ENCODE data around the gene SURF1.

SURF1 gene

DNA sequence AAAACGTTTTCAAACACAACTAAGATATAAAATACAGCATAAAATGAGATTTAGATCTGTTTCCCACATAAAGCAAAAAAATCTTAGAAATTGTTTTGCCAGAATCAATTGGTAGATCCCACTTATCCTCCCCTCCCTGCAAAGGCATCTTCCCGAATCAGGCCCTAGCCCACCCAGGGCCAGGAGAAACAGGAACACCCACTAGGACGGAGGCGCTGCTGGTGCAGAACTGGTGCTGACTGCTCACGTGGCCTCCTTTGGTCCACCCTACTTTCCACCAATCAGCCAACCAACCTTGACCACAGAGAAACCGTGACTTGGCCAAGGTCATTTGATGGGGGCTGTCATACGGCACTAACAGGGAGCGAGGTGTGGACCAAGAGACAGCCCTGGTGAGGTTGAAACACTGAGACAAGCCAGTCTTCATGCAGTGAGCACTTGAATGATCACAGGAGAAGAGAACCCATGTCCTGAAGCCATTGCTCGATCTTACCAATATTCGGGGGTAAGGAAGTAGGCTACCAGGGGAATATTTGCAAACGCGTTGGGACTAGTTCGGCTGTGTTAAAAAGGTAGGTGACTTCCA lies 5.3 kb upstream of the SURF1 start:
- TF ChIP-seq CTCF (IDR thresholded peaks at IDR 0.05; ENCODE audit: insufficient read depth, low read depth, low read length, missing control alignments): no peak
- no peak overlapping the region for H3K4me3 ChIP-seq (ENCODE audit: low read length)
- DNase-seq (ENCODE audit: low read depth): no peak

- no peak for TF ChIP-seq CTCF (IDR thresholded peaks at IDR 0.05; ENCODE audit: insufficient read depth, low read depth, low read length, missing control alignments)
Measured at GRCh38 chr9:133360400-133361393, 4.4 kb upstream of the SURF1 start.

DNA sequence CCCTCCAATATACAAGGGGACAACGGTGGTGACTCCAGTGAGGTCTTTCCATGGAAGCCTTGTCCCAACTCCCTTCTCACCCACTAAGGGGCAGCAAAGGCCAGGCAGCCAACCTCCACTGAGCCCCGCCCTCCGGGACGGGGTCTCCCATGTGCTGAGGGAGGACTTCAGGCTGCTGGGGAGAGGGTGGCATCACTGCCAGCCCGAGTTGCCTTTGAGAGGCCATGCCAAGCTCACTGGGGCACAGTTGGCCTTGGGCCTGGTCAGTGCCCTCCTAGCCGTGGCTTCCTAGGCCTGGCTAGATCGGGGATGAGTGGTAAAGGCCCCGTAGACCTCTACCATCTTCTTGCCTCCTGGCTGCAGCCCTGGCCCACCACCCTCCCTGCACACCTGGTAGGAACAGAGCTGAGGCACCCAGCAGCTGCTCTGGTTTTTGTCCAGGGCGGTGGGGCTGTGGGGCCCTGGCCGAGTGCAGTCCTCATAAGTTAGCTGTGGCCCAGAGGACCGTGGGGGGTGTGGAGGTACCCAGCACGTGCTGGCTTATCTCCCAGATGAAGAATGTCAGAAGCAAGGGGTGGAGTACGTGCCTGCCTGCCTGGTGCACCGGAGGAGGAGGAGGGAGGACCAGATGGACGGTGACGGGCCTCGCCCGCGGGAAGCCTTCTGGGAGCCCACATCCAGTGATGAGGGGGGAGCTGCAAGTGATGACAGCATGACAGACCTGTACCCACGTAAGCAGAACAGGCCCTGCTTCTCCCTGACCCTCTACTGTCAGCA lies 3.3 kb upstream of the SURF1 start:
- TF ChIP-seq CTCF (IDR thresholded peaks at IDR 0.05; ENCODE audit: insufficient read depth, low read depth, low read length, missing control alignments): peak; percentile 45
- H3K4me3 ChIP-seq (ENCODE audit: low read length): no peak overlapping the region
- DNase-seq (ENCODE audit: low read depth): no peak

More at GRCh38 chr9:133360400-133361393, 4.4 kb upstream of the SURF1 start:
- DNase-seq (ENCODE audit: low read depth): no peak
- H3K4me3 ChIP-seq (ENCODE audit: low read length): no peak overlapping the region

DNA sequence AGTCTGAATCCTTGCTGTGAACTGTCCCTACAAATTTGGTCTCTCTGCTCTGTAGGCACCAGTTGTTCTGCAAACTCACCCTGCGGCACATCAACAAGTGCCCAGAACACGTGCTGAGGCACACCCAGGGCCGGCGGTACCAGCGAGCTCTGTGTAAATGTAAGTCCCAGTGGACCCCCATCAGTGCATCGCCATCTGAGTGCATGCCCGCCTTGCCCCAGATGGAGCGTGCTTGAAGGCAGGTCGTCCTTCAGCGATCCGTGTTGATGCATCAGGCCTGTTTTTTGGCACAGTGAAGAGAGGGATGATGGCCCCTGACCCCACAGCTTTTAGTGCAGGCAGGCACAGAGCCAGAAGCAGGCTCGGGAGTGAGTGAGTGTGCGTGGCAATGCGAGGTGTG lies 1.4 kb upstream of the SURF1 start:
- DNase-seq (ENCODE audit: low read depth): no peak
- peak overlapping the region; percentile 69 for H3K4me3 ChIP-seq (ENCODE audit: low read length)

GRCh38 chr9:133355881-133356357 lies 368 bp downstream of the SURF1 start:
- peak overlapping the region; percentile 84 for H3K4me3 ChIP-seq (ENCODE audit: low read length)
- peak; percentile 32 for DNase-seq (ENCODE audit: low read depth)
- peak; percentile 3 for TF ChIP-seq CTCF (IDR thresholded peaks at IDR 0.05; ENCODE audit: insufficient read depth, low read depth, low read length, missing control alignments)

More for the DNA sequence above, 1.4 kb upstream of the SURF1 start:
- no peak for TF ChIP-seq CTCF (IDR thresholded peaks at IDR 0.05; ENCODE audit: insufficient read depth, low read depth, low read length, missing control alignments)

GRCh38 chr9:133354766-133355165 lies 1.5 kb downstream of the SURF1 start:
- no peak for DNase-seq (ENCODE audit: low read depth)
- H3K4me3 ChIP-seq (ENCODE audit: low read length): no peak overlapping the region

More at GRCh38 chr9:133354766-133355165, 1.5 kb downstream of the SURF1 start:
- no peak for TF ChIP-seq CTCF (IDR thresholded peaks at IDR 0.05; ENCODE audit: insufficient read depth, low read depth, low read length, missing control alignments)

Data from epithelial cell of esophagus (primary cell).